NCI-H774 (cell line): ENCODE data around the gene TPR.

Source experiments
- DNase-seq: peaks from one replicate; lab custom pipeline; 2025; lab: John Stamatoyannopoulos, UW

The TPR gene

DNA sequence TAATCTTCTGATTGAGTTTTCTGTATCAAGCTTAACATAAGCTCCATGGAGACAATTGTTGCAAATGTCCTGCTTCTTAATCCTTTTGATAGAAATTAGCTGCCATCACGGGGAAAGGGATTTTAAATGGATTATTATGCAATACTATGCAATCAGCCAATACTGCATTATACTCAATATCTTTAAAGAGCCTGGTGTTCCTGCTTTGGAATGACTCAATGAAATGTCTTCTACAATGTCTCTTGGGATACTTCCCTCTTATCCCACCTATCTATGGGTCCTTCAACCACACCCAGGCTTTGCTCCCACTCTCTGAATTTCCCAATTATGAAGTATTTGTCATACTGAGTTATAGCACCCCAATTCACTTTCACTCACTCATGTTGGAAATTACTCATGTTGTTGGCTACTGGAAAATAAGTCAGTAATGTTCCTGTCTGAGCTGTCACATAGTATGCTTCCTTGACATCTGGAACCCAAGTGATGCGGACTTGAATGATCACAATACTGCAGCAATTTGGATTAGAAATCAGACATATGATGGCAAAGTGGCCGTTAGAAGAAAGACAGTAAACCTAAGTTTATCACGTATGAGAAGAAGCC is 85.0 kb downstream of the TPR start:
- DNase-seq, result no peak

DNA sequence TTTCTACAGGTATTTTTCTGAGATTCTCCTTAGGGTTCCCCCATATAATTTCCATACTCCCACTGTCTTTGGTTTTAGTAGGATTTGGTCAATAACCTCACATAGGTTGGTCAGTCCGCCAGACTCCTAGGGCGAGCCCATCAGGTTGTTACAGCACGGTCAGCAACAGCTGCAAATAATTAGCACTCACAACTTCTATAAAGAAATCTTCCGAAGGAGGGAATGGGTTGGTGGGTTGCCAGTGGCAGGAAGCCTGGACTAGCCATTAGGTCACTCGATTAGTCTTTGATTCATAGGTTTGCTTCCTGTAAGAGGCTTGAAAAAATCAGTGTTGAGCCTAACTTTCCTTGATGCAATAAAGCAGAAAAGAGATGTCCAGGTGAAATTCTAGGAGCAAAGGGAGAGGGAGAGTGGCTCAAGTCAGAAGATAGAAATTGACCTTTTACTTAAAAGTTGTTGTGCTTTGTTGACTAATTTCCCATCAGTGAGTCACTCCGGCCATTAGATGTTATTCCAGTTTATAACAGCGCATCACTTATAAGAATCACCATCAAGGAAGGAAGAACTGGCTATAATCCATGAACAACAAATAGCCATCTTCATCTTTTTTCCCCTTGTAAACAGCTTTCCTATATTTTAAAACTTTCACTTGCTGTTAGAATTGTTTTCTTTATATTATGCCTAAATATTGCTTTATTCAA is 88.3 kb downstream of the TPR start:
- DNase-seq, result no peak

DNA sequence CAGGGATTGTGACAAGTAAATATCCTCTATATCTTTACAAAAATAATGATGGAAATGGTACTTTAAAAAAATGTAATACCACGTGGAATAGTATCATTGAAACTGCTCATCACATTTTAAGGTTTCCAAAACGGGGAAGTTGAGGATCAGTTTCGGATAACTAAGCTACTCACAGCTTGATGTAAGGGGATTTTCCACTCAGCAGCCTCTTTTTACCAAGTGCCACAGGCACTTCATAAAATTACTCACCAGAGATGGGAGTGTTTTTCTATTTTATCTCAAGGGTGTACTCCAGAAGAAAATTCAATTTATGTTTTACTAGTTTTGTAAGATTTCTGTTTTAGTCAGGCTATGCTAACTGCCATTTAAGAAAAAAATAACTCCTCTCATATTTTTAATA is 91.7 kb downstream of the TPR start:
- no peak for DNase-seq

DNA sequence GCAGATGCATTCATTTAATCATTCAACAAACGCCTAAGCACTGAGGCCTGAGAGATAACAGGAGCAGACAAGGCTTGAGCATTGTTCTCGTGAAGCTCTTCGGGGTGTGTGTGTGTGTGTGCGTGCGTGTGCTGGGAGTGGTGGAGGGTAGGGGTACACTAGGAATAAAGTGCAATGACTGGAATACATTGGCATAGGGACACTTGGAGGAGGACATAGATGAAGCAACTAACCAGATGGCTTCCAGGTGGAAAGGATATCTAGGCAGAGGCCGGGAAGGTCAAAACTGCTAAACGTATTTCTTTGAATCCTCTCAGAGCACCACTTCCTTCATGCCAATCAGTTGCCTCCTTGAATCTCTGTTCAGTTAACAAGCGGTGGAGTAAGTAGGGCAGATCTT is 92.6 kb downstream of the TPR start:
- no peak for DNase-seq

DNA sequence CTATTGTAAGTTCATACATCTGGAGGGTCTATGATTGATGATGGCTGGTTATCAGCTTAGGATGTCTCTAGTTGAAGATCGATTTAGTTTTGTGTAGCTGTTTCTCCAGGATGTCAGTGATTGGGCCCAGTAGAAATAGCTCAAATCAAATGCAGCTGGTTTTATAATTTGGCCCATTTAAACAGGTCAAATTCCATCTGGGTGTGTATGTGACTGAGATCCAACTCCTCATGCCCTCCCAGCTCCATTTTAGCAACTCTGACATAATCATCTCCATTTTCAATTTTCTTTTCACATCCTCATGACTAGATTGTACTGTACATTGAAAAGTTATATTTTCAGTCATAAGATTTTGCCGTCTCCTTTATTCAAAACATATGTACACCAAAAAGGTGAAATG is 99.2 kb downstream of the TPR start:
- DNase-seq, result no peak

DNA sequence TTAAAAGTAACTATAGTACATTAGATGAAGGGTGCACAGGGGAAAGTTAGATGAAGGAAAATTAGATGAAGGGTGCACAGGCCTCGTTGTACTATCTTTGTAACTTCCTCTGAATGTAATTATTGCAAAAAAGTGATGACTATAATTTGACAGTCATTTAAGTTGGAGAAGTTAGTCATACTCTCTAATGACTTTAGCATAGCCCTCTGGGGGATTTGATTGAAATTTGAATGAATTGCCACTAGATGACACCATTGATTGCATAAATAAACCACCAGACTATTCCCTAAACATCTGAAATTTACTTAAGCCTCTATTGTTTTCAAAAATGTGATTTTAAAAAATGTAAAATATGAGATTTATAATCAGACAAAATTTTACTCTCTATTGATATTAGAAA is 102.6 kb downstream of the TPR start:
- DNase-seq, result no peak

DNA sequence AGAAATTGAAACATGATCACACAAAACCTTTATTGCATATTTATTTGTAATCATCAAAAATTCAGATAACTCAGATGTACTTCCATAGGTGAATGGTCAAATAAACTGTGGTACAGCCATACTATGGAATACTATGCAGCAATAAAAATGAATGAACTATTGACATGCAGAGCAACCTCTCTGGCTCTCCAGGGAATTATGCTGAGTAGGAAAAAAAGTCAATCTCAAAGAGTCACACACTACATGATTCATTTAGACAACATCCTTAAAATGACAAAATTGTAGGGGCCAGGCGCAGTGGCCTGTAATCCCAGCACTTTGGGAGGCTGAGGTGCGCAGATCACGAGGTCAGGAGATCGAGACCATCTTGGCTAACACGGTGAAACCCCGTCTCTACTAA is 104.0 kb downstream of the TPR start:
- no peak for DNase-seq
